ENCODE data around the gene RTTN. TPM values are rescaled to one million over a fixed set of nuclear protein-coding genes. Genes with fewer than 3 reads are reported as not detected.

Gene RTTN
- total and polyA plus RNA-seq, 2 experiments from 2014 or later = 7.2 to 31.0 TPM

DNA sequence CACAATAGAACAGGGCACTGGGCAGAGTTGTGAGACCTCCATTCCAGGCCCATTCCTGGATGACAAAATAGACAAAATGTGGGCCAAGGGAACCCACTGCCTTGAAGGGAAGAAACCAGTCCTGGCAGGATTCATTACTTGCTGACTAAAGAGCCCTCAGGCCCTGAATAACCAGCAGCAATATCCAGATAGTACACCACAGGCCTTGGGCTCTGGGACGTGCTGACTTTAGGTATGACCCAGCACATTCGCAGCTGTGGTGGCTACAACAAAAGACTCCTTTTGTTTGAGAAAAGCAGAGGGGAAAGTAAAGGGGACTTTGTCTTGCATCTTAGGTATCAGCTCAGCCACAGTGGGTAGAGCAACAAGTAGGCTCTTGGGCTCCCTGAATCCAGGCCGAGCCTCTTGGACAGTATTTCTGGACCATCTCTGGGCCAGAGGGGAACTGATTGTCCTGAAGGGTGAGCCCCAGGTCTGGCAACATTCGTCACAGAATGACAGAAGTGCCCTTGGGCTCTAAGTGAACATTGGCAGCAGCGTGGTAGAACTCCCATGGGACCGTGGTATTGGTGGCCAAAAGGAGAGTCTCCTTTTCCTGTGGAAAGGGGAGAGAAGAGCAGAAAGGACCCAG, 167.9 kb downstream of the RTTN start:
- Mint-ChIP-seq H3K9me3 (no peaks in the 10 kb centered on the region), H3K27ac (no peak overlapping the region), H3K4me3 (no peak overlapping the region), H3K36me3 (ENCODE audit: low read depth) (no peaks in the 10 kb centered on the region), H3K4me1 (no peaks in the 10 kb centered on the region), H3K27me3 (ENCODE audit: insufficient read depth, low read depth, poor library complexity) (no peaks in the 10 kb centered on the region)
- no peaks in the 10 kb centered on the region for H3K9me2 ChIP-seq (ENCODE audit: insufficient read depth)
- DNase-seq (ENCODE audit: low spot score) (no peak), ATAC-seq (no peak)
- H3K79me2 ChIP-seq (replicated peaks; ENCODE audit: insufficient read depth) = no peaks in the 10 kb centered on the region
- no peak overlapping the region for H3K4me2 ChIP-seq
- no peaks in the 10 kb centered on the region for H3K4me1 ChIP-seq (ENCODE audit: insufficient read depth)
- no peak overlapping the region for H2AFZ ChIP-seq
- H3K27ac ChIP-seq (ENCODE audit: low read depth) = no peak overlapping the region
- H3K36me3 ChIP-seq (ENCODE audit: insufficient read depth) = no peaks in the 10 kb centered on the region
- H3K27me3 ChIP-seq (ENCODE audit: insufficient read depth) = no peaks in the 10 kb centered on the region
- H3F3A ChIP-seq (replicated peaks; ENCODE audit: low read depth) = no peaks in the 10 kb centered on the region
- no peaks in the 10 kb centered on the region for H4K20me1 ChIP-seq (replicated peaks; ENCODE audit: insufficient read depth)
- no peak for TF ChIP-seq NANOG (IDR thresholded peaks at IDR 0.05; ENCODE audit: borderline replicate concordance)
- no peak for TF ChIP-seq CREB1 (CRISPR knock-in tag; IDR thresholded peaks at IDR 0.05; ENCODE audit: low read depth)
- no peak for TF ChIP-seq ZNF331 (CRISPR knock-in tag; IDR thresholded peaks at IDR 0.05; ENCODE audit: low read depth)
- TF ChIP-seq, protein P1, sequence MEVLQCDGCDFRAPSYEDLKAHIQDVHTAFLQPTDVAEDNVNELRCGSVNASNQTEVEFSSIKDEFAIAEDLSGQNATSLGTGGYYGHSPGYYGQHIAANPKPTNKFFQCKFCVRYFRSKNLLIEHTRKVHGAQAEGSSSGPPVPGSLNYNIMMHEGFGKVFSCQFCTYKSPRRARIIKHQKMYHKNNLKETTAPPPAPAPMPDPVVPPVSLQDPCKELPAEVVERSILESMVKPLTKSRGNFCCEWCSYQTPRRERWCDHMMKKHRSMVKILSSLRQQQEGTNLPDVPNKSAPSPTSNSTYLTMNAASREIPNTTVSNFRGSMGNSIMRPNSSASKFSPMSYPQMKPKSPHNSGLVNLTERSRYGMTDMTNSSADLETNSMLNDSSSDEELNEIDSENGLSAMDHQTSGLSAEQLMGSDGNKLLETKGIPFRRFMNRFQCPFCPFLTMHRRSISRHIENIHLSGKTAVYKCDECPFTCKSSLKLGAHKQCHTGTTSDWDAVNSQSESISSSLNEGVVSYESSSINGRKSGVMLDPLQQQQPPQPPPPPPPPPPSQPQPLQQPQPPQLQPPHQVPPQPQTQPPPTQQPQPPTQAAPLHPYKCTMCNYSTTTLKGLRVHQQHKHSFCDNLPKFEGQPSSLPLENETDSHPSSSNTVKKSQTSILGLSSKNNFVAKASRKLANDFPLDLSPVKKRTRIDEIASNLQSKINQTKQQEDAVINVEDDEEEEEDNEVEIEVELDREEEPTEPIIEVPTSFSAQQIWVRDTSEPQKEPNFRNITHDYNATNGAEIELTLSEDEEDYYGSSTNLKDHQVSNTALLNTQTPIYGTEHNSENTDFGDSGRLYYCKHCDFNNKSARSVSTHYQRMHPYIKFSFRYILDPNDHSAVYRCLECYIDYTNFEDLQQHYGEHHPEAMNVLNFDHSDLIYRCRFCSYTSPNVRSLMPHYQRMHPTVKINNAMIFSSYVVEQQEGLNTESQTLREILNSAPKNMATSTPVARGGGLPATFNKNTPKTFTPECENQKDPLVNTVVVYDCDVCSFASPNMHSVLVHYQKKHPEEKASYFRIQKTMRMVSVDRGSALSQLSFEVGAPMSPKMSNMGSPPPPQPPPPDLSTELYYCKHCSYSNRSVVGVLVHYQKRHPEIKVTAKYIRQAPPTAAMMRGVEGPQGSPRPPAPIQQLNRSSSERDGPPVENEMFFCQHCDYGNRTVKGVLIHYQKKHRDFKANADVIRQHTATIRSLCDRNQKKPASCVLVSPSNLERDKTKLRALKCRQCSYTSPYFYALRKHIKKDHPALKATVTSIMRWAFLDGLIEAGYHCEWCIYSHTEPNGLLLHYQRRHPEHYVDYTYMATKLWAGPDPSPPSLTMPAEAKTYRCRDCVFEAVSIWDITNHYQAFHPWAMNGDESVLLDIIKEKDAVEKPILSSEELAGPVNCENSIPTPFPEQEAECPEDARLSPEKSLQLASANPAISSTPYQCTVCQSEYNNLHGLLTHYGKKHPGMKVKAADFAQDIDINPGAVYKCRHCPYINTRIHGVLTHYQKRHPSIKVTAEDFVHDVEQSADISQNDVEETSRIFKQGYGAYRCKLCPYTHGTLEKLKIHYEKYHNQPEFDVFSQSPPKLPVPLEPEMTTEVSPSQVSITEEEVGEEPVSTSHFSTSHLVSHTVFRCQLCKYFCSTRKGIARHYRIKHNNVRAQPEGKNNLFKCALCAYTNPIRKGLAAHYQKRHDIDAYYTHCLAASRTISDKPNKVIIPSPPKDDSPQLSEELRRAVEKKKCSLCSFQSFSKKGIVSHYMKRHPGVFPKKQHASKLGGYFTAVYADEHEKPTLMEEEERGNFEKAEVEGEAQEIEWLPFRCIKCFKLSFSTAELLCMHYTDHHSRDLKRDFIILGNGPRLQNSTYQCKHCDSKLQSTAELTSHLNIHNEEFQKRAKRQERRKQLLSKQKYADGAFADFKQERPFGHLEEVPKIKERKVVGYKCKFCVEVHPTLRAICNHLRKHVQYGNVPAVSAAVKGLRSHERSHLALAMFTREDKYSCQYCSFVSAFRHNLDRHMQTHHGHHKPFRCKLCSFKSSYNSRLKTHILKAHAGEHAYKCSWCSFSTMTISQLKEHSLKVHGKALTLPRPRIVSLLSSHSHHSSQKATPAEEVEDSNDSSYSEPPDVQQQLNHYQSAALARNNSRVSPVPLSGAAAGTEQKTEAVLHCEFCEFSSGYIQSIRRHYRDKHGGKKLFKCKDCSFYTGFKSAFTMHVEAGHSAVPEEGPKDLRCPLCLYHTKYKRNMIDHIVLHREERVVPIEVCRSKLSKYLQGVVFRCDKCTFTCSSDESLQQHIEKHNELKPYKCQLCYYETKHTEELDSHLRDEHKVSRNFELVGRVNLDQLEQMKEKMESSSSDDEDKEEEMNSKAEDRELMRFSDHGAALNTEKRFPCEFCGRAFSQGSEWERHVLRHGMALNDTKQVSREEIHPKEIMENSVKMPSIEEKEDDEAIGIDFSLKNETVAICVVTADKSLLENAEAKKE (CRISPR knock-in tag; IDR thresholded peaks at IDR 0.05) = no peak
- TF ChIP-seq, protein P2, sequence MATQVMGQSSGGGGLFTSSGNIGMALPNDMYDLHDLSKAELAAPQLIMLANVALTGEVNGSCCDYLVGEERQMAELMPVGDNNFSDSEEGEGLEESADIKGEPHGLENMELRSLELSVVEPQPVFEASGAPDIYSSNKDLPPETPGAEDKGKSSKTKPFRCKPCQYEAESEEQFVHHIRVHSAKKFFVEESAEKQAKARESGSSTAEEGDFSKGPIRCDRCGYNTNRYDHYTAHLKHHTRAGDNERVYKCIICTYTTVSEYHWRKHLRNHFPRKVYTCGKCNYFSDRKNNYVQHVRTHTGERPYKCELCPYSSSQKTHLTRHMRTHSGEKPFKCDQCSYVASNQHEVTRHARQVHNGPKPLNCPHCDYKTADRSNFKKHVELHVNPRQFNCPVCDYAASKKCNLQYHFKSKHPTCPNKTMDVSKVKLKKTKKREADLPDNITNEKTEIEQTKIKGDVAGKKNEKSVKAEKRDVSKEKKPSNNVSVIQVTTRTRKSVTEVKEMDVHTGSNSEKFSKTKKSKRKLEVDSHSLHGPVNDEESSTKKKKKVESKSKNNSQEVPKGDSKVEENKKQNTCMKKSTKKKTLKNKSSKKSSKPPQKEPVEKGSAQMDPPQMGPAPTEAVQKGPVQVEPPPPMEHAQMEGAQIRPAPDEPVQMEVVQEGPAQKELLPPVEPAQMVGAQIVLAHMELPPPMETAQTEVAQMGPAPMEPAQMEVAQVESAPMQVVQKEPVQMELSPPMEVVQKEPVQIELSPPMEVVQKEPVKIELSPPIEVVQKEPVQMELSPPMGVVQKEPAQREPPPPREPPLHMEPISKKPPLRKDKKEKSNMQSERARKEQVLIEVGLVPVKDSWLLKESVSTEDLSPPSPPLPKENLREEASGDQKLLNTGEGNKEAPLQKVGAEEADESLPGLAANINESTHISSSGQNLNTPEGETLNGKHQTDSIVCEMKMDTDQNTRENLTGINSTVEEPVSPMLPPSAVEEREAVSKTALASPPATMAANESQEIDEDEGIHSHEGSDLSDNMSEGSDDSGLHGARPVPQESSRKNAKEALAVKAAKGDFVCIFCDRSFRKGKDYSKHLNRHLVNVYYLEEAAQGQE (IDR thresholded peaks at IDR 0.05; ENCODE audit: unreplicated experiment) = no peak
- TF ChIP-seq STAT1 (IDR thresholded peaks at IDR 0.05; ENCODE audit: unreplicated experiment) = no peak
- TF ChIP-seq, protein P3, sequence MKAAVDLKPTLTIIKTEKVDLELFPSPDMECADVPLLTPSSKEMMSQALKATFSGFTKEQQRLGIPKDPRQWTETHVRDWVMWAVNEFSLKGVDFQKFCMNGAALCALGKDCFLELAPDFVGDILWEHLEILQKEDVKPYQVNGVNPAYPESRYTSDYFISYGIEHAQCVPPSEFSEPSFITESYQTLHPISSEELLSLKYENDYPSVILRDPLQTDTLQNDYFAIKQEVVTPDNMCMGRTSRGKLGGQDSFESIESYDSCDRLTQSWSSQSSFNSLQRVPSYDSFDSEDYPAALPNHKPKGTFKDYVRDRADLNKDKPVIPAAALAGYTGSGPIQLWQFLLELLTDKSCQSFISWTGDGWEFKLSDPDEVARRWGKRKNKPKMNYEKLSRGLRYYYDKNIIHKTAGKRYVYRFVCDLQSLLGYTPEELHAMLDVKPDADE (IDR thresholded peaks at IDR 0.05) = no peak
- no peak for TF ChIP-seq EZH2phosphoT487 (IDR thresholded peaks at IDR 0.05; ENCODE audit: unreplicated experiment)
- no peak for TF ChIP-seq ZNF114 (CRISPR knock-in tag; IDR thresholded peaks at IDR 0.05)
- TF ChIP-seq EZH2 (IDR thresholded peaks at IDR 0.05; ENCODE audit: low read depth, unreplicated experiment) = no peak
- no peak for TF ChIP-seq JUNB (IDR thresholded peaks at IDR 0.05; ENCODE audit: unreplicated experiment)
- TF ChIP-seq POLR2AphosphoS5 (IDR thresholded peaks at IDR 0.05; ENCODE audit: low read depth) = no peak
- TF ChIP-seq, protein P4, sequence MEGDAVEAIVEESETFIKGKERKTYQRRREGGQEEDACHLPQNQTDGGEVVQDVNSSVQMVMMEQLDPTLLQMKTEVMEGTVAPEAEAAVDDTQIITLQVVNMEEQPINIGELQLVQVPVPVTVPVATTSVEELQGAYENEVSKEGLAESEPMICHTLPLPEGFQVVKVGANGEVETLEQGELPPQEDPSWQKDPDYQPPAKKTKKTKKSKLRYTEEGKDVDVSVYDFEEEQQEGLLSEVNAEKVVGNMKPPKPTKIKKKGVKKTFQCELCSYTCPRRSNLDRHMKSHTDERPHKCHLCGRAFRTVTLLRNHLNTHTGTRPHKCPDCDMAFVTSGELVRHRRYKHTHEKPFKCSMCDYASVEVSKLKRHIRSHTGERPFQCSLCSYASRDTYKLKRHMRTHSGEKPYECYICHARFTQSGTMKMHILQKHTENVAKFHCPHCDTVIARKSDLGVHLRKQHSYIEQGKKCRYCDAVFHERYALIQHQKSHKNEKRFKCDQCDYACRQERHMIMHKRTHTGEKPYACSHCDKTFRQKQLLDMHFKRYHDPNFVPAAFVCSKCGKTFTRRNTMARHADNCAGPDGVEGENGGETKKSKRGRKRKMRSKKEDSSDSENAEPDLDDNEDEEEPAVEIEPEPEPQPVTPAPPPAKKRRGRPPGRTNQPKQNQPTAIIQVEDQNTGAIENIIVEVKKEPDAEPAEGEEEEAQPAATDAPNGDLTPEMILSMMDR (conservative IDR thresholded peaks at IDR 0.05; ENCODE audit: low read depth in 2 of 2) = no peak
- no peak overlapping the region for H3K4me3 ChIP-seq

Data from GM23338 (cell line).